Spleen (tissue), 7 donors: ENCODE measurements around the gene NDUFA3.

Experiments
- POLR2A ChIP-seq, 3 donors: fragments of 450-650 bp; IDR thresholded peaks; one replicate each; pipeline ENCODE4 v1.5.1; 2017; ENCODE audit warnings: antibody characterized with exemption in 3 of 3, mild to moderate bottlenecking in 1 of 3
- TF ChIP-seq, protein P1 (sequence below), 11 experiments: fragments of 200-600 bp in 7 of 11; fragments of 450-650 bp in 4 of 11; sonication (generic) in 4 of 11; IDR thresholded peaks in 8 of 11; conservative IDR thresholded peaks in 3 of 11; 1 replicate in 7 of 11; 2 replicates in 4 of 11; pipeline versions ENCODE4 v1.4.0 to v1.8.0; 2016 to 2021; ENCODE audit warnings: antibody characterized with exemption in 11 of 11, inconsistent platforms in 4 of 11, mild to moderate bottlenecking in 1 of 11
- donor health status: DM: no; HTN: no; CAD: no; lungs with moderate emphysema.
- donor health status: DM: no; HTN: no; CAD: no.
- donor health status: DM: no; HTN: no; CAD: no.

DNA sequence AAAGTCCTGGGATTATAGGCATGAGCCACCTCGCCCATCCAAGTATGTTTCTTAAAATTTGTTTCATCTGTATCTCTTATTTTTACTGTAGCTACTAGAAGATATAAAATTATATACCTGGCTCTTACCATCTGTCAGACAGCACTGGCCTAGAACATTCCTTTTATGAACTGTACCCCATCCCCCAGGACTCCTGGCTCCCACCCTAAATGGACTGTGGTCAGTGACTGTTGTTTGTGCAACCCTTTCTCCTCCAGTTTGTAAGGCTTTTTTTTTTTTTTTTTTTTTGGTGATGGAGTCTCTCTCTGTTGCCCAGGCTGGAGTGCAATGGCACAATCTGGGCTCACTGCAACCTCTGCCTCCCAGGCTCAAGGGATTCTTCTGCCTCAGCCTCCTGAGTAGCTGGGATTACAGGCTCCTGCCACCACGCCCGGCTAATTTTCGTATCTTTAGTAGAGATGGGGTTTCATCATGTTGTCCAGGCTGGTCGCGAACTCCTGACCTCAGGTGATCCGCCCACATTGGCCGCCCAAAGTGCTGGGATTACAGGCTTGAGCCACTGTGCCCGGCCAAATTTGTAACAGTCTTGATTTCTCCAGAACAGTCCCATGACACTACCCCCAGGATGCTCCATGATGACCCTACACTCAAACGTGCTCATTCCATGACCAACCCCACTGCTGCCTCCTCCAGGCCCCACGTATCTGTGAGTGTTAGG lies 2.5 kb downstream of the NDUFA3 start:
- TF ChIP-seq POLR2A (IDR thresholded peaks at IDR 0.05) = no peak
- TF ChIP-seq, protein P1, sequence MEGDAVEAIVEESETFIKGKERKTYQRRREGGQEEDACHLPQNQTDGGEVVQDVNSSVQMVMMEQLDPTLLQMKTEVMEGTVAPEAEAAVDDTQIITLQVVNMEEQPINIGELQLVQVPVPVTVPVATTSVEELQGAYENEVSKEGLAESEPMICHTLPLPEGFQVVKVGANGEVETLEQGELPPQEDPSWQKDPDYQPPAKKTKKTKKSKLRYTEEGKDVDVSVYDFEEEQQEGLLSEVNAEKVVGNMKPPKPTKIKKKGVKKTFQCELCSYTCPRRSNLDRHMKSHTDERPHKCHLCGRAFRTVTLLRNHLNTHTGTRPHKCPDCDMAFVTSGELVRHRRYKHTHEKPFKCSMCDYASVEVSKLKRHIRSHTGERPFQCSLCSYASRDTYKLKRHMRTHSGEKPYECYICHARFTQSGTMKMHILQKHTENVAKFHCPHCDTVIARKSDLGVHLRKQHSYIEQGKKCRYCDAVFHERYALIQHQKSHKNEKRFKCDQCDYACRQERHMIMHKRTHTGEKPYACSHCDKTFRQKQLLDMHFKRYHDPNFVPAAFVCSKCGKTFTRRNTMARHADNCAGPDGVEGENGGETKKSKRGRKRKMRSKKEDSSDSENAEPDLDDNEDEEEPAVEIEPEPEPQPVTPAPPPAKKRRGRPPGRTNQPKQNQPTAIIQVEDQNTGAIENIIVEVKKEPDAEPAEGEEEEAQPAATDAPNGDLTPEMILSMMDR (IDR thresholded peaks at IDR 0.05 in 8 of 11, conservative IDR thresholded peaks at IDR 0.05 in 3 of 11) = no peak
